Measurements from ENCODE around the gene CHD9.
"Not testable (repeated sequence)": the region's sequence is repeated elsewhere in the genome, so short reads cannot be mapped to it uniquely, and the experiment has no call there.

Gene CHD9

DNA sequence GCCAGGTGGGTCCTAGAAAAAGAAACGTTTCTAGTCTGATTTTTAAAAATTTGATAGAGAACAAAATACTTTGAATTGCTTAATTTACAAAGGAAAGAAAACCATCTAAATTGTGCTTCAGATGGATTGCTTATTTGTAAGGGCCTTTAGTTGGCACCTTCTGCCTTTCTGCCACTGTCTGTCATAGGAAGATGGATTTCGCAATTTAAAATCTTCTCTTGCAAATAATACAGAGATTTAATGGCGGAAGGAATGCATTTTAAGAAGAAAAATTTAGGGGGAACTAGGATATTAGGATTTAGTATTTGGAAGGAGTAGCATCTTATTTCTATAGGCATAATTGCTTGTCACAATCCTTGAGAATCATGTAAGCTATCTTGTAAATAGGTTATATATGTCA, 204.0 kb downstream of the CHD9 start:
- no peak for DNase-seq (ENCODE audit: low read depth, low spot score)
- TF ChIP-seq, protein P1, sequence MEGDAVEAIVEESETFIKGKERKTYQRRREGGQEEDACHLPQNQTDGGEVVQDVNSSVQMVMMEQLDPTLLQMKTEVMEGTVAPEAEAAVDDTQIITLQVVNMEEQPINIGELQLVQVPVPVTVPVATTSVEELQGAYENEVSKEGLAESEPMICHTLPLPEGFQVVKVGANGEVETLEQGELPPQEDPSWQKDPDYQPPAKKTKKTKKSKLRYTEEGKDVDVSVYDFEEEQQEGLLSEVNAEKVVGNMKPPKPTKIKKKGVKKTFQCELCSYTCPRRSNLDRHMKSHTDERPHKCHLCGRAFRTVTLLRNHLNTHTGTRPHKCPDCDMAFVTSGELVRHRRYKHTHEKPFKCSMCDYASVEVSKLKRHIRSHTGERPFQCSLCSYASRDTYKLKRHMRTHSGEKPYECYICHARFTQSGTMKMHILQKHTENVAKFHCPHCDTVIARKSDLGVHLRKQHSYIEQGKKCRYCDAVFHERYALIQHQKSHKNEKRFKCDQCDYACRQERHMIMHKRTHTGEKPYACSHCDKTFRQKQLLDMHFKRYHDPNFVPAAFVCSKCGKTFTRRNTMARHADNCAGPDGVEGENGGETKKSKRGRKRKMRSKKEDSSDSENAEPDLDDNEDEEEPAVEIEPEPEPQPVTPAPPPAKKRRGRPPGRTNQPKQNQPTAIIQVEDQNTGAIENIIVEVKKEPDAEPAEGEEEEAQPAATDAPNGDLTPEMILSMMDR (IDR thresholded peaks at IDR 0.05; ENCODE audit: low read depth, low read length) = no peak
- in situ Hi-C loops (cut with HindIII; ENCODE audit: low sequenced_read_pairs) = no loop called here
- H3K4me3 ChIP-seq (ENCODE audit: low read depth, low read length) = no peak overlapping the region

DNA sequence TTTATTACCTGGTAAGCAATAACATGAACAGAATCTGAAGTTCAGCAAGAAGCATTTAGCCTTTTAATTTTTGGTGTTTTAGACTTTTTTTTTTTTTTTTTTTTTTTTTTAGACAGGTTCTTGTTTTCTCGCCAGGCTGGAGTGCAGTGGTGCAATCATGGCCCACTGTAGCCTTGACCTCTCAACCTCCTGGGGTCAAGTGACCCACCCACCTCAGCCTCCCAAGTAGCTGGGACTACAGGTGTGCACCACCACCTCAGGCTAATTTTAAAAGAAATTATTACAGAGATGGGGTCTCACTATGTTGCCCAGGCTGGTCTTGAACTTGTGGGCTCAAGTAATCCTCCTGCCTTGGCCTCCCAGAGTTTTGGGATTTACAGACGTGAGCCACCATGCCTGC, 206.5 kb downstream of the CHD9 start:
- TF ChIP-seq, protein P1 (IDR thresholded peaks at IDR 0.05; ENCODE audit: low read depth, low read length) = no peak
- in situ Hi-C loops (cut with HindIII; ENCODE audit: low sequenced_read_pairs) = no loop called here
- H3K4me3 ChIP-seq (ENCODE audit: low read depth, low read length) = no peak overlapping the region
- no peak for DNase-seq (ENCODE audit: low read depth, low spot score)

DNA sequence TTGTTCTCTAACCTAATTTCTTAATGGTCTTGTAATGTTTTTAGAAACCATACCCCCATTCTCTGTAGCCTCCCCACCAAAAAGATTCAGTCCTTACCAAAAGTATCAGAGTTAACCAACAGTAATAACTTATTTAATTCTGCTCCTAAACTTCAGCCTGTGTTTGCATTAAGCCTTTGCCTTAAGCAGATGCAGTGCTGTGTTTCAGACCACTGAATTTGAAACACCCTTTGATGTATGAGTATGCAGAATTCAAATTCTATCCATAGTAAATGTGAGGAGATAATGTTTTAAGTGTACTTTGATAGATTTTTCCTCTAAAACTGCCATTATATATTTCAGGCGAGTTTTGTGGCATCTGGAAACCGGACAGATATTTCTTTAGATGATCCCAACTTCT, 207.9 kb downstream of the CHD9 start:
- in situ Hi-C loops (cut with HindIII; ENCODE audit: low sequenced_read_pairs) = no loop called here
- H3K4me3 ChIP-seq (ENCODE audit: low read depth, low read length) = no peak overlapping the region
- TF ChIP-seq, protein P1 (IDR thresholded peaks at IDR 0.05; ENCODE audit: low read depth, low read length) = no peak
- DNase-seq (ENCODE audit: low read depth, low spot score) = no peak

DNA sequence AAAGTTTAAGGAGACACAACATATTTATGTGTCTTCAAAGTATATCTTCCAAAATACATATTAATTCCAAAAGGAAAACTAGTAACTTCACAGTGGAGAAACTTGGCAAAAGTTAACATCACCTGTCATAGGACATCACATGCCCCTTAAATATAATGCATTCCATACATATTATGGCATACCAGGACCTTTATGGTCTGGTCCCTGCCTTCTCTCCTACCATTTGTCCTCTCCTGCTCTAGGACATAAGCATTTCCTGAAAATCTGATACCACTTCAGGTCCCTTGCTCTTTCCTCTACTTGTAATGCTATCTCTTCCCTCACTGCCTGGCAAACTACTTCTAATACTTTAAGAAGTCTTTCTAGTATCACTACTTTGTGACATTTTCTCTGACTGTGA, 211.4 kb downstream of the CHD9 start:
- TF ChIP-seq, protein P1 (IDR thresholded peaks at IDR 0.05; ENCODE audit: low read depth, low read length) = no peak
- DNase-seq (ENCODE audit: low read depth, low spot score) = no peak
- in situ Hi-C loops (cut with HindIII; ENCODE audit: low sequenced_read_pairs) = no loop called here
- H3K4me3 ChIP-seq (ENCODE audit: low read depth, low read length) = no peak overlapping the region

DNA sequence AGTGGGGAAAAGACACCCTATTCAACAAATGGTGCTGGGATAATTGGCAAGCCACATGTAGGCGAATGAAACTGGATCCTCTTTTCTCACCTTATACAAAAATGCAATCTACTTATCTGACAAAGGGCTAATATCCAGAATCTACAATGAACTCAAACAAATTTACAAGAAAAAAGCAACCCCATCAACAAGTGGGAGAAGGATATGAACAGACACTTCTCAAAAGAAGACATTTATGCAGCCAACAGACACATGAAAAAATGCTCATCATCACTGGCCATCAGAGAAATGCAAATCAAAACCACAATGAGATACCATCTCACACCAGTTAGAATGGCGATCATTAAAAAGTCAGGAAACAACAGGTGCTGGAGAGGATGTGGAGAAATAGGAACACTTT, 223.7 kb downstream of the CHD9 start:
- H3K4me3 ChIP-seq (ENCODE audit: low read depth, low read length); DNase-seq (ENCODE audit: low read depth, low spot score); in situ Hi-C loops (cut with HindIII; ENCODE audit: low sequenced_read_pairs): not testable (repeated sequence)

DNA sequence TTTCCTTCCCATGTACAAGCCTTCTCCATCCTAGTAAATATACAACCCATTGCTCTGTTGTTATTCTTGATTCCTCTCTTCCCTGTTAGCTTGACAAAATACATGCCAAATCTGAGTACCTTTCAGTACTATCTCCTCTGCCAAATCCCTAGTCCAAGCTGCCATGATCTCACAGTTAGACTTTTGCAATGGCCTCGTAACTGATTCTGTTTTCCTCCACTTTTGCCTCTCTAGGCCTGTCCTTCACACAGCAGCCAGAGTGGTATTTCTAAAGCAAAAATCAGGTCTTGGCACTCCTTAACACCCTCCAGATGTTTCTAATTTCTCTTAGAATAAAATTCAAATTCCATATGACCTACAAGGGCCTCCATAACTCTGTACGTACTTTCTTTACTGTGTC, 226.5 kb downstream of the CHD9 start:
- TF ChIP-seq, protein P1 (IDR thresholded peaks at IDR 0.05; ENCODE audit: low read depth, low read length) = no peak
- in situ Hi-C loops (cut with HindIII; ENCODE audit: low sequenced_read_pairs) = no loop called here
- DNase-seq (ENCODE audit: low read depth, low spot score) = no peak
- no peak overlapping the region for H3K4me3 ChIP-seq (ENCODE audit: low read depth, low read length)

DNA sequence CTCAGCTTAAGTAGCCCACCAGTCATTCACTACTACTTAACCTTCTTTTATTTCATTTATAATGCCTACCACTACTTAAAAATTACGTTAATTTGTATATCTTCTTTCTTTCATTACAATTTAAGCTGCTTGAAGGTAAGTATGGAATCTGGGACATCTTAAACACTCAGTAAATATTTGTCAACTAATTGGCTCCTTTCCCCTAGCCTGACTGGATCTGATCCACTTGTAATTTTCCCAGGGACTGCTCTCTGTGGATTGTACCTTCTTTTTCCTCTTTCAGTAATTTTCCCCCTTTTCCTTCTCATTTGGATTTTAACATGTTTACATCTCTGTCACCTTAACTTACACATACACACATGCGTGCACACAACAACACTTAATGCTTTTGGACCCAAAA, 227.1 kb downstream of the CHD9 start:
- no peak for DNase-seq (ENCODE audit: low read depth, low spot score)
- TF ChIP-seq, protein P1 (IDR thresholded peaks at IDR 0.05; ENCODE audit: low read depth, low read length) = no peak
- no peak overlapping the region for H3K4me3 ChIP-seq (ENCODE audit: low read depth, low read length)
- in situ Hi-C loops (cut with HindIII; ENCODE audit: low sequenced_read_pairs) = no loop called here
